IPS DF 6.9 (cell line): ENCODE results near the gene SBK2.
"Not testable (repeated sequence)": the region's sequence is repeated elsewhere in the genome, so short reads cannot be mapped to it uniquely, and the experiment has no call there.

Source experiments
- DNase-seq: peaks from one replicate; pipeline ENCODE4 v3.0.0-alpha.2; 2013; ENCODE audit warnings: low read depth, low spot score
- H3K27ac ChIP-seq: one replicate; pipeline ENCODE4 v1.5.1; 2013; ENCODE audit warnings: low read length, control low read depth
- H3K27me3 ChIP-seq: 2 replicates; pipeline ENCODE4 v1.6.1; 2013; ENCODE audit warnings: mild to moderate bottlenecking, low read length; ENCODE audit not compliant: control insufficient read depth, insufficient read depth
- H3K36me3 ChIP-seq: 2 replicates; pipeline ENCODE4 v1.6.1; 2013; ENCODE audit warnings: low read length; ENCODE audit not compliant: control insufficient read depth, insufficient read depth
- H3K4me1 ChIP-seq: 2 replicates; pipeline ENCODE4 v1.6.1; 2013; ENCODE audit warnings: low read length; ENCODE audit not compliant: control insufficient read depth, insufficient read depth
- H3K4me3 ChIP-seq: 2 replicates; pipeline ENCODE4 v1.5.1; 2013; ENCODE audit warnings: mild to moderate bottlenecking, low read length
- H3K9me3 ChIP-seq: 2 replicates; pipeline ENCODE4 v1.6.1; 2013; ENCODE audit warnings: low read length, inconsistent platforms; ENCODE audit not compliant: control insufficient read depth, insufficient read depth
- WGBS: extraction: QIAGEN DNeasy Blood & Tissue Kit; methylation state at CpG from one replicate; pipeline ENCODE4 v1.1.7; 2013; ENCODE audit warnings: mixed read lengths, missing lambda C conversion rate; ENCODE audit not compliant: insufficient read length, insufficient coverage; 5-methylcytosine and 5-hydroxymethylcytosine counted together

Gene SBK2

DNA sequence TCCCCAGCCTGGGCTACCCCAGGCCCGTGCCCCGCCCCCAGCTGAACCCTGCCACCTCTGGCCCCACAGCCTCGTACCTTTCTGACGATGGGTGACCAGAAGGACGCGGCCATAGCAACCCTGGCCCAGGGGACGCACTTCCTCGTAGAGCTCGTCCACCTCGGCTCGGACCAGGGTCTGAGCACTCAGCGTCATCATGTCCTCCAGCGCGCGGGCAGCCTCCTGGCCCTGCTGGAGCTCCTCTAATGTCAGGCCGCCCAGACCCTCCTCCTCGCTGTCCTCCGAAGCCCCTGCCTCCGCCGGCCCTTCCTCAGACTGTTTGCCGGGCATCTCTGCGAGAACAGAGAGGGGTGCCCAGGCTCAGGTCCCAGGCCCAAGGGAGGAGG, 975 bp downstream of the SBK2 start:
- no peak for DNase-seq
- no CpG with 5 or more reads among the region's 22 CpGs for WGBS
- Histone ChIP-seq H3K4me1 (peaks cover 5% of the 10 kb centered on the region), H3K27me3 (no peaks in the 10 kb centered on the region), H3K36me3 (no peaks in the 10 kb centered on the region), H3K9me3 (no peaks in the 10 kb centered on the region), H3K4me3 (no peak overlapping the region), H3K27ac (no peak overlapping the region)

DNA sequence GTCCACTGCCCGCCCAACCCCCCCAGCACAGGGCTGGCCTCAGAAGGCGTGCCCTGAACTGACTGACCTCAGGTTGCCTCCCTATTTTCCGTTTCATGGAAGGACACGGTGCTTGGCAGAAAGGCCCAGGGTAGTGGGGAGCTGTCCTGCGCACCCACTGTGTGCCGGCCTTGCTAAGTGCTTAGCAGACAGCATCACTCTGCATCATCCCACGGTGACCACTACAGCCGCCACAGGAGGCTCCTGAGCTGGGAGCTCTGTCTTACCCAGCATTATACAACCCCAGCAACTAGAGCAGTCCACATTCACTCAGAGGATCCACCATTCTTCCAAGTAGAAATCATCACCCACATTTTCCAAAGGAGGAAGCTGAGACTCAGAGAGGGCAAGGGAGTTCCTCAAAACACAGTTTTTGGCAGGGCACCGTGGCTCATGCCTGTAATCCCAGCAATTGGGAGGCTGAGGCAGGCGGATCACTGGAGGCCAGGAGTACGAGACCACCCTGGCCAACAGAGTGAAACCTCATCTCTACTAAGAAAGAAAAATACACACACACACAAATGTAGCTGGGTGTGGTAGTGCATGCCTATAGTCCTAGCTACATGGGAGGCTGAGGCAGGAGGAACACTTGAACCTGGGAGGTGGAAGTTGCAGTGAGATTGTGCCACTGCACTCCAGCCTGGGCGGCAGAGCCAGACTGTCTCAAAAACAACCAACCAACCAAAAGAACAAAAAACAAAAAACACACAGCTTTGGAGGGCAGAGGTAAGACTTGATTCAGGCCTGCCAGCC, 1.6 kb downstream of the SBK2 start:
- no peak for DNase-seq
- H3K9me3 ChIP-seq, result no peaks in the 10 kb centered on the region
- no peaks in the 10 kb centered on the region for H3K27me3 ChIP-seq
- peaks cover 5% of the 10 kb centered on the region for H3K4me1 ChIP-seq
- H3K36me3 ChIP-seq, result no peaks in the 10 kb centered on the region
- no CpG with 5 or more reads among the region's 12 CpGs for WGBS
- no peak overlapping the region for H3K4me3 ChIP-seq
- no peak overlapping the region for H3K27ac ChIP-seq

DNA sequence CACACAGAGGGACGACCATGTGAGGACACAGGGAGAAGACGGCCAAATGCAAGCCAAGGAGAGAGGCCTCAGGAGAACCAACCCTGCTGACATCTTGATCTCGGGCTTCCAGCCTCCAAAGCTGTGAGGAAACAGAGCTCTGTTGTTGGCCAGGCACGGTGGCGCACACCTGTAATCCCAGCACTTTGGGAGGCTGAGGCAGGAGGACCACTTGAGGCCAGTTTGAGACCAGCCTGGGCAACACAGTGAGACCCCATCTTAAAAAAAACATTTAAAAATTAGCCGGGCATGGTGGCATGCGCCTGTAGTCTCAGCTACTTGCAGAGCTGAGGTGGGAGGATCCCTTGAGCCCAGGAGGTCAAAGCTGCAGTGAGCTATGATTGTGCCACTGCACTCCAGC, 2.7 kb downstream of the SBK2 start:
- no CpG with 5 or more reads among the region's 7 CpGs for WGBS
- not testable (repeated sequence) for H3K36me3 ChIP-seq, H3K27ac ChIP-seq, DNase-seq, H3K4me1 ChIP-seq, H3K27me3 ChIP-seq, H3K4me3 ChIP-seq, H3K9me3 ChIP-seq

DNA sequence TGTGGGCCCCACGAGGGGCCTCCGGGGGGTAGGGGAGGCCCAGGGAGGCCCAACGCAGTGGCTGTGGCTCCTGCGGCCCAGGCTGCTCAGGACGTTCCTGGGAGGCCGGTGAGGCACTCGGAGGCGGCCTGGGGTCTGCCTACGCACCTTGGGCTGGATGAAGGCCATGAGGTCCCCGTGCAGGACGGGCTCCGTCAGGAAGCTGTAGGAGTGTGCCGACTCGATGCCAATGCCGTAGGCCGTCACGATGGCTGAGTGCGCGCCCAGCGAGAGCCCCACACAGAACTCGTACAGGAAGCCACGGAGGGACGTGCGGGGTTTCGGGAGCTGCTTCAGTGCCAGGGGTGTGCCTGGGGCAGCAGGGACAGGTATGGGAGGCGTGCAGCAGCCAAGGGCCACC, 5.9 kb downstream of the SBK2 start:
- no CpG with 5 or more reads among the region's 26 CpGs for whole genome bisulfite sequencing
- H3K27ac ChIP-seq, result no peak overlapping the region

DNA sequence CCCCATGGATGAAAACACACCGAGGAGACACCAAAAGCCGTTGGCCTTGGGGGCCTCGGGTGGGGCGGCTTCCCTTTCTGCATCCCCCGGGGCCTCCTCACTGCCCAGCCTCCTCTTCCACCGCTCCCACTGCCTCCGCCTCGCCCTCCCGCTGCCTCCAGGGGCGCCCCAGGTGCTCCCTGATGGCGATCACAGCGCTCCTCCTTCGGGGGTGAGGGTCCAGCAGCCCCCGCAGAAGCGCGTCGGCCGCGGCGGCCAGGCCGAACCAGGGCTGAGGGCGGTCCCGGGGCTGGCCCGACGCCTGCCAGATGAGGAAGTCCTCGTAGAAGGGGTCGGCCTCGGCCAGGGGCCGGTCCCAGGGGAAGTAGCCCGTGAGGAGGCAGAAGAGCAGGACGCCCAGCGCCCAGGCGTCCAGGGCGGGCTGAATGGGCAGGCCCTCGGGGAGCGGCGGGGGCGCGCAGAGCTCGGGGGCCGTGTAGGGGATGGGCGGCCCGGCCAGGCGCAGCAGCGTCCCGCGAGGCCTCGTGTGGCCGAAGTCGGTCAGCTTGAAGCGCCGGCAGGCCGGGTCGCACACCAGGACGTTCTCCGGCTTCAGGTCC, 7.2 kb downstream of the SBK2 start:
- no peak overlapping the region for H3K27ac ChIP-seq
- H3K9me3 ChIP-seq, result no peaks in the 10 kb centered on the region
- WGBS, result no CpG with 5 or more reads among the region's 56 CpGs
- DNase-seq, result no peak
- no peaks in the 10 kb centered on the region for H3K36me3 ChIP-seq
- no peak overlapping the region for H3K4me3 ChIP-seq
- no peaks in the 10 kb centered on the region for H3K27me3 ChIP-seq
- no peaks in the 10 kb centered on the region for H3K4me1 ChIP-seq

More for the DNA sequence above, 5.9 kb downstream of the SBK2 start:
- no peak for DNase-seq
- Histone ChIP-seq H3K36me3 (no peaks in the 10 kb centered on the region), H3K4me3 (no peak overlapping the region), H3K27me3 (no peaks in the 10 kb centered on the region), H3K4me1 (no peaks in the 10 kb centered on the region), H3K9me3 (no peaks in the 10 kb centered on the region)

DNA sequence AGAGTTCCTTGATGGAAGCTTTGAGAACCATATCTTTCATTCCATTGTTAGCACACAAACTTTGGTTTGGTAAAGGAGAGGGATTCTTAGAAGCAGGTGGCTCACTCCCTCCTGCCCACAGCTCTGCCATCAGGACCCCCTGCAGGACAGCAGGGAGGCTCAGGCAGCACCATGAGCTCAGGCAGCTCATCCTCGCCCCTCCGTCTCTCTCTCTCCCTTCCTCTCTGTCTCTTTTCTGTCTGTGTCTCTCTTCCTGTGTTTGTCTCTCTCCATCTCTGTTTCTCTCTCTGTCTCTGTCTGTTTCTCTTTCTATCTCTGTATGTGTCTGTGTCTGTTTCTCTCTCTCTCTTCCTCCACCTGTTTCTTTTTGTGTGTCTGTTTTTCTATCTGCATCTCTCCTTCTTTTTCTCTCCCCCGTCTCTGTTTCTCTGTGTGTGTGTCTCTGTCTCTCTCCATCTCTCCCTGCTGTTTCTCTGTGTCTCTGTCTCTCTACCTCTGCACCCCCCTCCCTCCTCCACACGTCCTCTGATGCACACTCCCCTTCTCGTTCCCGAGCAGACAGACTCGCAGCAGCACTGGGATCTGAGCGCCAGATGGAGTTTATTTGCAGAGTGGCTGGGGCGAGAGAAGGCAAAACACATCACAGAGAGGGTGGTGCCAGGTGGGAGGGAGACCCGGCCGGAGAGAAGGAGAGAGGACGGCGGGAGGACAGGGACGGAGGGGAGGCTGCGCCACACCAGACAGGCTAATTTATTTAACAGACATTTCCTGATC, 8.7 kb downstream of the SBK2 start:
- H3K4me3 ChIP-seq, result no peak overlapping the region
- no peak for DNase-seq
- H3K4me1 ChIP-seq, result no peaks in the 10 kb centered on the region
- no peaks in the 10 kb centered on the region for H3K9me3 ChIP-seq
- no peaks in the 10 kb centered on the region for H3K27me3 ChIP-seq
- WGBS, result no CpG with 5 or more reads among the region's 15 CpGs
- H3K36me3 ChIP-seq, result no peaks in the 10 kb centered on the region
- no peak overlapping the region for H3K27ac ChIP-seq

DNA sequence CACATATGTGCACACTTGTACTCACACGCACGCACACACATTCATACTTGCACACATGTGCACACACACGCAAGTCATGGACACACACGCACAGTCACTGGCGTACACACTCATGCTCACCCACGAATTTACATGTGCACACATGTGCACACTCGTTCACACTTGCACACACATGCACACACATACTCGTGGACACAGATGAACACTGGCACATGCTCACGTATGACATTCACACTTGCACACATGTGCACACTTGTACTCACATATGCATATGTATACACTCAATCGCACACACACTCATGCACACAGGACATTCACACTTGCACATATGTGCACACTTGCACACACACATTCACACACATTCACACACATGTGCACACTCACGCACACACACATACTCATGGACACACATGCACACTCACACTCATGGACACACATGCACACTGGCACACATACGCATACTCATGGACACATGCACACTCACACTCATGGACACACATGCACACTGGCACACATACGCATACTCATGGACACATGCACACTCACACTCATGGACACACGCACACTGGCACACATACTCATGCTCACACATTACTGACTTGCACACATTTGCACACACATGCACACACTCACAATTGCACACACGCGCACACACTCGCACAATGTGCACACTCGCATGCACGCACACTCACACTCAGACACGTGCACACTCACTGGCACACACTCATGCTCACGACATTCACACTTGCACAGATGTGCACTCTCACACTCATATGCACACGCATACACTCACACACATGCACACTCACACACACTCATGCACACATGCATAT, 9.5 kb downstream of the SBK2 start:
- H3K4me1 ChIP-seq, result no peaks in the 10 kb centered on the region
- H3K9me3 ChIP-seq, result no peaks in the 10 kb centered on the region
- no CpG with 5 or more reads among the region's 22 CpGs for WGBS
- no peaks in the 10 kb centered on the region for H3K36me3 ChIP-seq
- H3K27ac ChIP-seq, result no peak overlapping the region
- H3K4me3 ChIP-seq, result no peak overlapping the region
- H3K27me3 ChIP-seq, result no peaks in the 10 kb centered on the region
- DNase-seq, result no peak

DNA sequence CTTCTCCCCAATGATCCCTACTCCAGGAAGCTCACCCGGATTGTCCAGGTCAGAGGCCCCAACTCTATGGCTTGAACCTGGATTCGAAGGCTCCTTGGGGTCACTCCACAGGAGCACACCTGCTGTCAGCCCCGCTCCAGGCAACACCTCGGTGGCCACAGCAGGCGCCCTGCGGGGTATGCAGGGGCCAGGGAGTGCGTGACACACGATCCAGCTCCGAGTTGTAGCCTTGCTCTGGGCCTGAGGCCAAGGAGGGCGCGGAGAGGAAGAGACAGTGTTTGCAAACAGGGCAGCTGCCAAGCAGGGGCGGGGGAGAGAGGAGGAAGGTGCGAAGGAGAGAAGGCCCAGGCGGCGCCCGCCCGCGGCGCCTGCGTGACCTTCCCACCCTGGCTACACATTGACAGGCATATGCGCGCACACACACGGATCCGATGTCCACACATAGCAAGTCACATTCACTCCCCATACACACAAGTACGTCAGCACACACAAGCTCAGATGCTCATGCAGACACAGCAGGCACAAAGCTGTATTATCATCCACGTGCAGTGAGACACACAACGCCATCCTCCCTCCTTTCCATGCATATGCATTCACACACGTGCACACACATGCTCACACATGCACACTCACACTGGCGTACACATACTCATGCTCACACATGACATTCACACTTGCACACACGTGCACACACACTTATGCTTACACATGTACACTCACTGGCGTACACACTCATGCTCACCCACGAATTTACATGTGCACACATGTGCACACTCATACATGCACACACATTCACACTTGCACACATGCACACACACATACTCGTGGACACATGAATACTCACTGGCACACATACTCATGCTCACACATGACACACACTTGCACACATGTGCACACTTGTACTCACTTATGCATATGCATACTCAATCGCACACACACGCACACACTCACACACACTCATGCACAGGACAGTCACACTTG, 10.4 kb downstream of the SBK2 start:
- no peaks in the 10 kb centered on the region for H3K27me3 ChIP-seq
- no peaks in the 10 kb centered on the region for H3K4me1 ChIP-seq
- WGBS, result no CpG with 5 or more reads among the region's 35 CpGs
- no peak overlapping the region for H3K27ac ChIP-seq
- H3K4me3 ChIP-seq, result no peak overlapping the region
- no peak for DNase-seq
- no peaks in the 10 kb centered on the region for H3K36me3 ChIP-seq
- no peaks in the 10 kb centered on the region for H3K9me3 ChIP-seq

DNA sequence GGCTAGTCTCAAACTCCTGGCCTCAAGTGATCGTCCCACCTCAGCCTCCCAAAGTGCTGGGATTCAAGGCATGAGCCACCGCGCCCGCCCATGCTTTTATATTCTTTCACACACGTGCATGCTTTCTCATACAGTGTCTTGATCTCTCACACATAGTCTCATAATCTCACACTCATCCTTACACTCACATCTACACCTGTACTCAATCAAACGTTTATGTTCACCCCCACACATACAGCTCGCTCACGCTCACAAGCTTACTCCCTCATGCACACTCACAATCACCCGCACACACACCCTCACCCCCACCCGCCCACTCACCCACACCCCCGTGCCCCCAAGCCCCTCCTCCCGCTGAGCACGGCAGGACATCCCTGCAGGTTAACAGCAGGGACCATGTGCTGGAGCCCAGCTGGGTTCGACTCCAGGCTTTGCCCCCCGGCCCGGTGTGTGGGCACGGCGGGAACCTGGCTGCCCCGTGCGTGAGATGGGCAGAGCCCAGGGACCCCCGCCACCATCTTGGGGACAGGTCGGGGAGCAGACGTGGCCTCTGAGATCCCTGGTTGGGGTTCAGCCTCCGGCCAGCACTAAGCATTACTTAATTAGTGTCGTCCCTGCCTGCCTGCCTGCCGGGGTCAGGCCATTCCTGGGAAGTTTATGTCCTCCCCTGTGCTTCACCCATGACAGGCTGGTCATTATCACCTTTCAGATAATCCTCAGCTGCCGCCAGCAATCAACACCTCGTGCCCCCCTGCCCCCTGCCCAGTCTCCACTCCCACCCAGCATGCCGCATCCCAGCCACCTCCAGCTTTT, 11.4 kb downstream of the SBK2 start:
- Histone ChIP-seq H3K9me3 (no peaks in the 10 kb centered on the region), H3K27ac (no peak overlapping the region), H3K27me3 (no peaks in the 10 kb centered on the region), H3K4me3 (no peak overlapping the region), H3K36me3 (no peaks in the 10 kb centered on the region), H3K4me1 (no peaks in the 10 kb centered on the region)
- 100% methylated on average over 5 of the region's 29 CpGs for WGBS
- no peak for DNase-seq
